GM18520 (cell line): ENCODE results near the gene XPR1.
"Not testable (repeated sequence)": the region's sequence is repeated elsewhere in the genome, so short reads cannot be mapped to it uniquely, and the experiment has no call there.

ENCODE experiments used
- ATAC-seq: cut with Tn5 transposase; IDR thresholded peaks from one replicate; pipeline ENCODE4 v1.9.1; 2021; ENCODE audit not compliant: unreplicated experiment

XPR1 gene

GRCh38 chr1:180710746-180711145 is 78.9 kb downstream of the XPR1 start:
- not testable (repeated sequence) for ATAC-seq

GRCh38 chr1:180711260-180711659 is 79.4 kb downstream of the XPR1 start:
- not testable (repeated sequence) for ATAC-seq

- ATAC-seq = no peak
Measured at GRCh38 chr1:180720753-180721152, 88.9 kb downstream of the XPR1 start.

- no peak for ATAC-seq
Measured at GRCh38 chr1:180722586-180722985, 90.8 kb downstream of the XPR1 start.

- ATAC-seq = no peak
Measured at GRCh38 chr1:180724055-180724454, 92.2 kb downstream of the XPR1 start.

GRCh38 chr1:180726024-180726423 is 94.2 kb downstream of the XPR1 start:
- ATAC-seq = not testable (repeated sequence)

GRCh38 chr1:180727751-180728150 is 95.9 kb downstream of the XPR1 start:
- not testable (repeated sequence) for ATAC-seq

- no peak for ATAC-seq
Measured at GRCh38 chr1:180728472-180729106, 96.8 kb downstream of the XPR1 start.

GRCh38 chr1:180731131-180731530 is 99.3 kb downstream of the XPR1 start:
- ATAC-seq = no peak

- ATAC-seq = no peak
Measured at GRCh38 chr1:180732866-180733265, 101.0 kb downstream of the XPR1 start.

- ATAC-seq = no peak
Measured at GRCh38 chr1:180734366-180734765, 102.5 kb downstream of the XPR1 start.

GRCh38 chr1:180742663-180743062 is 110.8 kb downstream of the XPR1 start:
- no peak for ATAC-seq

- no peak for ATAC-seq
Measured at GRCh38 chr1:180743868-180744267, 112.0 kb downstream of the XPR1 start.

- ATAC-seq = no peak
Measured at GRCh38 chr1:180745098-180745497, 113.3 kb downstream of the XPR1 start.

- no peak for ATAC-seq
Measured at GRCh38 chr1:180751921-180752320, 120.1 kb downstream of the XPR1 start.

- no peak for ATAC-seq
Measured at GRCh38 chr1:180754453-180754852, 122.6 kb downstream of the XPR1 start.

- ATAC-seq = no peak
Measured at GRCh38 chr1:180757657-180758056, 125.8 kb downstream of the XPR1 start.

GRCh38 chr1:180762796-180763195 is 131.0 kb downstream of the XPR1 start:
- no peak for ATAC-seq

- ATAC-seq = no peak
Measured at GRCh38 chr1:180765151-180765550, 133.3 kb downstream of the XPR1 start.

GRCh38 chr1:180769889-180770288 is 138.1 kb downstream of the XPR1 start:
- no peak for ATAC-seq

- ATAC-seq = no peak
Measured at GRCh38 chr1:180773210-180773865, 141.5 kb downstream of the XPR1 start.

- ATAC-seq = no peak
Measured at GRCh38 chr1:180775801-180776200, 144.0 kb downstream of the XPR1 start.
